ENCODE measurements around the gene NPY5R.

- TF ChIP-seq EZH2 (IDR thresholded peaks at IDR 0.05; ENCODE audit: borderline replicate concordance, insufficient read depth, low read length, poor library complexity, severe bottlenecking): no peak
- TF ChIP-seq POLR2AphosphoS5 (IDR thresholded peaks at IDR 0.05): no peak
- TF ChIP-seq EP300 (conservative IDR thresholded peaks at IDR 0.05; ENCODE audit: poor library complexity, severe bottlenecking): no peak
- no peak for TF ChIP-seq CTCF (IDR thresholded peaks at IDR 0.05; ENCODE audit: poor library complexity, severe bottlenecking)
- TF ChIP-seq REST (IDR thresholded peaks at IDR 0.05; ENCODE audit: borderline replicate concordance): no peak
Observed at GRCh38 chr4:163372029-163372428, 28.3 kb downstream of the NPY5R start.

Data from neural cell (in vitro differentiated cells).